Adrenal gland (tissue), 12 donors: ENCODE measurements around the gene NOP14. TPM values are rescaled to one million over a fixed set of nuclear protein-coding genes. Genes with fewer than 3 reads are reported as not detected.

Experiments used
- DNase-seq, 7 donors: peaks; one replicate each; pipeline ENCODE4 v3.0.0-alpha.2; 2019 to 2020
- H3K27ac ChIP-seq, 5 donors: fragments of 200-600 bp; sonication (generic) in 4 of 5; 1 replicate in 3 of 5; 2 replicates in 2 of 5; pipeline versions ENCODE4 v1.5.1 to v1.8.0; 2016 to 2020; ENCODE audit warnings: mild to moderate bottlenecking in 1 of 5
- H3K27me3 ChIP-seq: fragments of 200-600 bp; 2 replicates; pipeline ENCODE4 v1.8.0; 2021
- H3K36me3 ChIP-seq, 2 donors: fragments of 200-600 bp; replicated peaks in 1 of 2; 1 replicate in 1 of 2; 2 replicates in 1 of 2; pipeline versions ENCODE4 v1.5.1 to v1.8.0; 2018 to 2022
- H3K4me1 ChIP-seq, 2 donors: fragments of 200-600 bp; replicated peaks in 1 of 2; 1 replicate in 1 of 2; 2 replicates in 1 of 2; pipeline versions ENCODE4 v1.5.1 to v1.8.0; 2018 to 2021
- H3K4me3 ChIP-seq, 4 donors: fragments of 200-600 bp; sonication (generic) in 3 of 4; one replicate each; pipeline ENCODE4 v1.5.1; 2016 to 2018
- H3K9me3 ChIP-seq, 3 donors: fragments of 200-600 bp; sonication (generic) in 1 of 3; replicated peaks in 1 of 3; 1 replicate in 2 of 3; 2 replicates in 1 of 3; pipeline versions ENCODE4 v1.5.1 to v1.8.0; 2016 to 2021
- CTCF ChIP-seq, 6 experiments: fragments of 450-650 bp in 4 of 6; fragments of 200-600 bp in 2 of 6; sonication (generic) in 1 of 6; IDR thresholded peaks; 1 replicate in 5 of 6; 2 replicates in 1 of 6; pipeline versions ENCODE4 v1.5.1 to v1.8.0; 2016 to 2021; ENCODE audit warnings: antibody characterized with exemption in 6 of 6, mild to moderate bottlenecking in 2 of 6, moderate library complexity in 1 of 6
- POLR2A ChIP-seq, 2 donors: fragments of 450-650 bp; IDR thresholded peaks; one replicate each; pipeline ENCODE4 v1.6.1; 2017; ENCODE audit warnings: antibody characterized with exemption in 2 of 2, mild to moderate bottlenecking in 2 of 2, moderate library complexity in 1 of 2
- WGBS, 4 donors: extraction: QIAGEN DNeasy Blood & Tissue Kit in 2 of 4; methylation state at CpG; one replicate each; pipeline versions ENCODE4 v1.1.5 to v1.1.7; 2013 to 2017; 5-methylcytosine and 5-hydroxymethylcytosine counted together
- intact Hi-C, 2 donors: fragments of 100-400 bp; cut with DNase I; formaldehyde crosslinking; loops; one replicate each; pipeline versions ENCODE4 v1.14.1 to v1.15.0; 2022 to 2023
- polyA plus RNA-seq, 3 donors: library from polyadenylated mRNA; stranded (reverse); fragments of 200-250 nt in 2 of 3; fragments of 350-450 nt in 1 of 3; fragmentation: Illumina TruSeq in 1 of 3; extraction: RNeasy Lipid Tissue Mini Kit (QIAGEN cat#74804) in 1 of 3; gene quantifications; one replicate each; pipeline ENCODE4 v1.2.3, GENCODE V29; 2013 to 2014
- total RNA-seq, 9 donors: library from RNA; depleted of rRNA in 4 of 9; stranded (reverse); fragments of >200 nt in 4 of 9; fragments of 120-200 nt in 1 of 9; fragmentation: NEBNext Ultra II Directional in 1 of 9; extraction: Animal tissue kit (Norgen Biotek cat#: 25700) in 1 of 9; gene quantifications; one replicate each; pipeline versions ENCODE4 v1.1.0 to v1.2.4, GENCODE V29; 2013 to 2023
- donor health status: healthy with polysubstance abuse.
- donor health status: Bipolar disorder and iron deficiency.
- donor health status: DM: yes; HTN: yes; CAD: no.
- donor health status: DM: no; HTN: no; CAD: no.
- donor health status: DM: no; HTN: no; CAD: no.
- donor health status: DM: yes; HTN: yes; CAD: no.

The NOP14 gene
- total and polyA plus RNA-seq, 12 donors = 16.4 to 56.5 (median 25.5) TPM

DNA sequence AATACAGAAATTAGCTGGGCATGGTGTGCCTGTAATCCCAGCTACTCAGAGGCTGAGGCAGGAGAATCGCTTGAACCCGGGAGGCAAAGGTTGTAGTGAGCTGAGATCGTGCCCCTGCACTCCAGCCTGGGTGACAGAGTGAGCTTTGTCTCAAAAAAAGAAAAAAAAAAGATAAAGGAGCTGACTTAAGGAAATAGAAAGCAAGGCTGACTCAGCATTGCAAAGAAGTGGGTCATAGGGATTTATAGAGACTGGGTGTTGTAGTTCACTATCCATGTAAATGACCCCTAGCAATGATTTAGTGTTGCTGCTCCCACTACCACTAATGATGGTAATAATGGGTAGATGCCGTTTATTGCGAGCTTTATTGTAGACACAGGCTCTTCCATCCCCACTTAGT, 71.9 kb downstream of the NOP14 start:
- intact Hi-C loops = loop anchor here in 1 of 2 donors (10.0 kb wide), 1 partner anchor 46 kb away; the partner anchor contains the start of gene ADD1
- H3K36me3 ChIP-seq = peaks cover 0 to 37% of the 10 kb centered on the region in 2 donors
- no peak for TF ChIP-seq POLR2A (IDR thresholded peaks at IDR 0.05)
- no peak for TF ChIP-seq CTCF (IDR thresholded peaks at IDR 0.05)
- H3K4me1 ChIP-seq = peaks cover 7 to 21% of the 10 kb centered on the region in 2 donors
- 47 to 69% (median 57%) methylated on average over 5 of the region's 5 CpGs for WGBS, 4 donors
- H3K4me3 ChIP-seq = no peak overlapping the region
- H3K27ac ChIP-seq = no peak overlapping the region
- no peaks in the 10 kb centered on the region for H3K27me3 ChIP-seq
- H3K9me3 ChIP-seq = no peaks in the 10 kb centered on the region
- DNase-seq = no peak

DNA sequence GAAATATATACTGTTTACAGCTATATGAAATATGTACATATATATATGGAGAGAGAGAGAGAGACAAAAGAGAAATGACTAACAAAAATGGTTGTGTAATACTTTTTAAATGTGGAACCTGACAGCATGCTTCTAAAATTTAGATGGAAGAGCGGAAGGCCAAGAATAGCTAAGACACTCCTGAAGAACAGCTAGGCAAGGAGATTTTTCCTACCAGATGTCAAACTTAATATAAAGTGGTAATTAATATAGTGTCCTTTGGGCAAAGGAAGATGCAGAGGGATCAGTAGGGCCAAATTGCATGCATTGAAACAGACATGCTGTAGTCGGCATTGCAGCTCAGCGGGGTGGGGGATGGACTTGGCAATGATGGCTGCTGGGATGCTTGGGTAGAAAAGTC, 74.3 kb downstream of the NOP14 start:
- intact Hi-C loops = no loop called here
- Histone ChIP-seq H3K4me1 (peaks cover 7 to 22% of the 10 kb centered on the region in 2 donors), H3K9me3 (no peaks in the 10 kb centered on the region), H3K27me3 (no peaks in the 10 kb centered on the region), H3K4me3 (no peak overlapping the region), H3K36me3 (peaks cover 0 to 33% of the 10 kb centered on the region in 2 donors), H3K27ac (no peak overlapping the region)
- DNase-seq = peak in 1 of 7 donors; percentile 9
- no peak for TF ChIP-seq CTCF (IDR thresholded peaks at IDR 0.05)
- TF ChIP-seq POLR2A (IDR thresholded peaks at IDR 0.05) = no peak
- WGBS, 4 donors = 88 to 96% (median 95%) methylated on average over 3 of the region's 3 CpGs

Other genes starting within 250 kb of the NOP14 start
- 10 to 100 TPM; 19.2 to 57.7 (median 35.6) TPM for gene TNIP2, start 207.1 kb downstream of the NOP14 start, total RNA-seq
- 10 to 100 TPM in 2 of 3 donors, 1 to 10 TPM in 1; 7.8 to 41.8 (median 38.3) TPM for gene TNIP2, start 207.1 kb downstream of the NOP14 start, polyA plus RNA-seq
- 10 to 100 TPM; 10.8 to 81.2 (median 37.4) TPM for gene SH3BP2, start 170.3 kb downstream of the NOP14 start, total RNA-seq
- gene SH3BP2, start 170.3 kb downstream of the NOP14 start, polyA plus RNA-seq = 100 to 1,000 TPM in 1 of 3 donors, 10 to 100 TPM in 1, 1 to 10 TPM in 1; 7.7 to 160 (median 35.2) TPM
- gene ADD1, start 119.6 kb downstream of the NOP14 start, total RNA-seq = 100 to 1,000 TPM; 143 to 290 (median 225) TPM
- gene ADD1, start 119.6 kb downstream of the NOP14 start, polyA plus RNA-seq = 100 to 1,000 TPM; 134 to 468 (median 338) TPM
- gene GRK4, start 165 bp upstream of the NOP14 start, total RNA-seq = 10 to 100 TPM in 1 of 9 donors, 1 to 10 TPM in 8; 4.7 to 29.2 (median 7.7) TPM
- 10 to 100 TPM in 2 of 3 donors, 1 to 10 TPM in 1; 8.1 to 20.1 (median 10.2) TPM for gene GRK4, start 165 bp upstream of the NOP14 start, polyA plus RNA-seq
- gene HTT-AS, start 111.1 kb upstream of the NOP14 start, total RNA-seq = not detected
- gene HTT-AS, start 111.1 kb upstream of the NOP14 start, polyA plus RNA-seq = not detected
- 10 to 100 TPM; 38.4 to 77.1 (median 54.4) TPM for gene HTT, start 111.3 kb upstream of the NOP14 start, total RNA-seq
- 10 to 100 TPM; 16.1 to 34.0 (median 33.1) TPM for gene HTT, start 111.3 kb upstream of the NOP14 start, polyA plus RNA-seq